HepG2 (cell line): ENCODE measurements around the gene AUTS2. TPM values are rescaled to one million over a fixed set of nuclear protein-coding genes. Genes with fewer than 3 reads are reported as not detected.
A peak's percentile ranks its signal among the peaks of the same experiment; 100 is the strongest.

ENCODE experiments used
- ATAC-seq: fragments of 200-7000 bp; cut with Tn5 transposase; 3 replicates; pipeline ENCODE4 v1.9.1; 2020; ENCODE audit warnings: mild to moderate bottlenecking, moderate library complexity
- BruUV-seq: library from RNA; stranded (reverse); fragments of 400-500 nt; replicated peaks from 2 replicates; lab custom pipeline; 2021; lab: Mats Ljungman, UMichigan
- CTCF ChIA-PET: fragments of 300-600 bp; formaldehyde crosslinking; extraction: SDS; loops from one replicate; lab custom pipeline; 2021; ENCODE audit warnings: low total read pairs, inconsistent platforms, low intra/inter-chr PET ratio; lab: Yijun Ruan, JAX
- POLR2A ChIA-PET: fragments of 350-600 bp; sonication (Branson Sonifier 250); formaldehyde crosslinking; loops from one replicate; lab custom pipeline; 2020; ENCODE audit warnings: antibody characterized with exemption, inconsistent platforms; lab: Yijun Ruan, JAX
- DNase-seq: peaks from one replicate; pipeline ENCODE4 v3.0.0-alpha.2; 2015; ENCODE audit warnings: low spot score
- FAIRE-seq: peaks from 3 replicates; lab custom pipeline; 2011; peaks lifted over from hg19 to GRCh38; lab: Jason Lieb, UNC
- H2AFZ ChIP-seq: one replicate; pipeline ENCODE4 v1.6.1; 2011; ENCODE audit warnings: low read length, inconsistent platforms
- H3K27ac ChIP-seq: fragments of 300-600 bp; 3 replicates; pipeline ENCODE4 v1.8.0; 2011; ENCODE audit warnings: mixed run types, mild to moderate bottlenecking, mixed read lengths, low read length, inconsistent platforms; ENCODE audit not compliant: insufficient read depth; ENCODE audit errors: extremely low read length
- H3K27me3 ChIP-seq, 2 experiments: fragments of 200-600 bp in 1 of 2; 2 replicates in 1 of 2; 3 replicates in 1 of 2; pipeline versions ENCODE4 v1.6.0 to v1.8.0; 2011; ENCODE audit warnings: low read length in 2 of 2, mild to moderate bottlenecking in 2 of 2, moderate library complexity in 2 of 2, inconsistent platforms in 1 of 2; ENCODE audit not compliant: insufficient read depth in 2 of 2, control insufficient read depth in 1 of 2
- H3K36me3 ChIP-seq, 2 experiments: fragments of 200-600 bp in 1 of 2; replicated peaks in 1 of 2; 2 replicates in 1 of 2; 3 replicates in 1 of 2; pipeline versions ENCODE4 v1.5.1 to v1.8.0; 2011; ENCODE audit warnings: low read length in 2 of 2, inconsistent platforms in 1 of 2; ENCODE audit not compliant: insufficient read depth in 2 of 2, control insufficient read depth in 1 of 2
- H3K4me1 ChIP-seq: 2 replicates; pipeline ENCODE4 v1.5.1; 2012; ENCODE audit warnings: low read length, inconsistent platforms; ENCODE audit not compliant: insufficient read depth
- H3K4me2 ChIP-seq: 2 replicates; pipeline ENCODE4 v1.6.0; 2011; ENCODE audit warnings: low read depth, low read length, inconsistent platforms
- H3K4me3 ChIP-seq, 3 experiments: fragments of 200-600 bp in 1 of 3; sonication (generic), shearing (Covaris generic) in 1 of 3; replicated peaks in 1 of 3; 2 replicates each; pipeline ENCODE4 v1.5.1; 2011 to 2016; ENCODE audit warnings: low read length in 3 of 3, inconsistent platforms in 2 of 3, low read depth in 2 of 3, mild to moderate bottlenecking in 2 of 3, control low read depth in 1 of 3, mixed read lengths in 1 of 3; ENCODE audit not compliant: insufficient read depth in 1 of 3
- H3K79me2 ChIP-seq: one replicate; pipeline ENCODE4 v1.6.1; 2011; ENCODE audit warnings: low read length, inconsistent platforms; ENCODE audit not compliant: insufficient read depth
- H3K9ac ChIP-seq: 2 replicates; pipeline ENCODE4 v1.6.0; 2011; ENCODE audit warnings: mild to moderate bottlenecking, low read depth, low read length, inconsistent platforms; ENCODE audit not compliant: insufficient read depth
- H3K9me3 ChIP-seq: 2 replicates; pipeline ENCODE4 v1.5.1; 2012; ENCODE audit warnings: mild to moderate bottlenecking, low read length
- H4K20me1 ChIP-seq: 2 replicates; pipeline ENCODE4 v1.6.0; 2011; ENCODE audit warnings: inconsistent platforms, mild to moderate bottlenecking, low read length, moderate library complexity; ENCODE audit not compliant: insufficient read depth
- CEBPG ChIP-seq: IDR thresholded peaks from 2 replicates; pipeline ENCODE4 v1.6.1; 2016
- DNMT3B ChIP-seq: conservative IDR thresholded peaks from 2 replicates; pipeline ENCODE4 v1.6.1; 2016; ENCODE audit warnings: missing biosample characterization, control low read depth
- FOXK1 ChIP-seq: sonication (generic); formaldehyde crosslinking; IDR thresholded peaks from 2 replicates; pipeline ENCODE4 v1.4.0; 2020; ENCODE audit warnings: low read depth, missing genetic modification reagents, borderline replicate concordance
- FOXO1 ChIP-seq: sonication (generic); formaldehyde crosslinking; IDR thresholded peaks from 2 replicates; pipeline ENCODE4 v1.4.0; 2020; ENCODE audit warnings: missing genetic modification reagents
- HNF4A ChIP-seq: sonication (generic); formaldehyde crosslinking; IDR thresholded peaks from 2 replicates; pipeline ENCODE4 v1.4.0; 2020; ENCODE audit warnings: missing genetic modification reagents
- SP1 ChIP-seq, 2 experiments: fragments of 450-650 bp in 1 of 2; sonication (generic) in 1 of 2; formaldehyde crosslinking in 1 of 2; IDR thresholded peaks; 2 replicates each; pipeline versions ENCODE4 v1.4.0 to v1.6.1; 2016 to 2020; ENCODE audit warnings: missing genetic modification reagents in 1 of 2
- ZBTB2 ChIP-seq: sonication (generic); formaldehyde crosslinking; IDR thresholded peaks from 2 replicates; pipeline ENCODE4 v1.8.0; 2022; ENCODE audit warnings: low read depth, missing genetic modification reagents
- ZNF577 ChIP-seq: sonication (generic); formaldehyde crosslinking; IDR thresholded peaks from 2 replicates; pipeline ENCODE4 v1.4.0; 2020; ENCODE audit warnings: mild to moderate bottlenecking, low read depth, missing genetic modification reagents, borderline replicate concordance
- ZNF589 ChIP-seq: sonication (generic); formaldehyde crosslinking; conservative IDR thresholded peaks from 2 replicates; pipeline ENCODE4 v1.8.0; 2022; ENCODE audit warnings: mild to moderate bottlenecking, moderate library complexity, missing genetic modification reagents
- WGBS: methylation state at CpG from one replicate; pipeline ENCODE4 v1.1.6; 2017; ENCODE audit warnings: low lambda C conversion rate; 5-methylcytosine and 5-hydroxymethylcytosine counted together
- in situ Hi-C: cut with HindIII; loops from 2 replicates; pipeline ENCODE4 v1.10.0; 2017; ENCODE audit warnings: low pct_unique_long_range_greater_than_20kb; ENCODE audit not compliant: extremely low pct_ligation_motif_present
- intact Hi-C: fragments of 100-400 bp; cut with micrococcal nuclease; formaldehyde crosslinking; loops from one replicate; pipeline ENCODE4 v1.10.0; 2022; ENCODE audit not compliant: unreplicated experiment
- polyA plus RNA-seq, 8 experiments: library from polyadenylated mRNA; depleted of rRNA in 3 of 8; stranded (reverse) in 7 of 8; unstranded in 1 of 8; fragments of >200 nt; fragmentation: Illumina TruSeq in 4 of 8; extraction: Trizol in 4 of 8; gene quantifications; 2 replicates each; pipeline versions ENCODE4 v1.2.1 to v1.2.3, GENCODE V29; 2011 to 2016; ENCODE audit warnings: low read depth in 4 of 8, missing spikeins in 1 of 8, mixed read lengths in 1 of 8; ENCODE audit not compliant: insufficient read depth in 1 of 8
- total RNA-seq, 5 experiments: library from RNA; depleted of rRNA; stranded (reverse); fragments of >200 nt; fragmentation: Illumina TruSeq; extraction: Trizol; gene quantifications; 2 replicates each; pipeline ENCODE4 v1.2.3, GENCODE V29; 2016; ENCODE audit warnings: low read depth in 1 of 5

The AUTS2 gene
- total and polyA plus RNA-seq, 2 of the 13 experiments (the other 11 are each of a cell fraction or from before 2014, with no cell fraction given), result 0.38 TPM; not detected in 1

- TF ChIP-seq FOXK1 (CRISPR knock-in tag) (no peak), ZNF589 (CRISPR knock-in tag) (no peak), ZBTB2 (no peak)
- TF ChIP-seq, all 625 proteins: peak for 0
Measured at GRCh38 chr7:70791341-70791740, 1193.1 kb downstream of the AUTS2 start (continued).

DNA sequence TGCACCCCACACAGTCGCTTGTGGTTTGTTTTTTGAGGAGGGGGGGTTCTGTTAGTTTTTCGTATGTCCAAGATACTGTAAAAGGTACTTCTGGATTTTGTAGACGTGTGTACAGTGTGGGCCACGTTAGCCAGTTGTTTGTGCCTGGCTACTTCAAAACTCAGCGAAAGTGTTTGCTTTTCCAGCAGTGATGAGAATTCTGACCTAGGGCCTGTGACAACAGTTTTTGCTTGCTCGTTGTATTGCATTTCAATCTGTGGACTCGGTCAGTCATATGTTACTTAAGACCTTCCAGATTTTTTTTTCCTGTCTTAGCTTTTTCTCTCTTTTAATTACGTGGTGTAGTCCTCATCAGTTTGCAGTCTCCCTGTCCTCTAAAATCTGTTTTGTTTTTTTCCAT, 1194.8 kb downstream of the AUTS2 start:
- Histone ChIP-seq H3K4me3 (no peak overlapping the region), H4K20me1 (no peaks in the 10 kb centered on the region), H3K79me2 (no peaks in the 10 kb centered on the region), H3K4me2 (no peak overlapping the region), H3K27ac (peak overlapping the region; percentile 38), H3K9me3 (peaks cover 3% of the 10 kb centered on the region; the same call in 1 of the 2 replicates), H3K4me1 (peaks cover 26% of the 10 kb centered on the region), H2AFZ (no peak overlapping the region), H3K27me3 (no peaks in the 10 kb centered on the region), H3K9ac (no peak overlapping the region), H3K36me3 (no peaks in the 10 kb centered on the region)
- POLR2A ChIA-PET, result no interaction called here
- CTCF ChIA-PET, result no interaction called here
- in situ Hi-C loops, result no loop called here
- BruUV-seq, result no TSS peak
- 0 out of 2 replicates have a peak, but pooled peaks have one; percentile 22 for TF ChIP-seq HNF4A (CRISPR knock-in tag)
- TF ChIP-seq DNMT3B (CRISPR knock-in tag), result no peak
- FAIRE-seq (peak; percentile 4), ATAC-seq (peak; percentile 70), DNase-seq (peak; percentile 43)
- WGBS, result 24% methylated on average over 8 of the region's 8 CpGs
- intact Hi-C loops, result no loop called here

- Histone ChIP-seq H3K27me3 (no peaks in the 10 kb centered on the region), H3K4me2 (no peak overlapping the region), H3K4me1 (peaks cover 26% of the 10 kb centered on the region), H4K20me1 (no peaks in the 10 kb centered on the region), H3K36me3 (no peaks in the 10 kb centered on the region), H3K79me2 (no peaks in the 10 kb centered on the region), H3K9ac (no peak overlapping the region), H3K27ac (no peak overlapping the region), H3K9me3 (peaks cover 9% of the 10 kb centered on the region; the same call in 1 of the 2 replicates), H3K4me3 (no peak overlapping the region), H2AFZ (no peak overlapping the region)
- DNase-seq (no peak), FAIRE-seq (no peak), ATAC-seq (no peak)
- intact Hi-C loops, result no loop called here
- WGBS, result 64% methylated on average over 9 of the region's 9 CpGs
- POLR2A ChIA-PET, result no interaction called here
- CTCF ChIA-PET, result no interaction called here
- no TSS peak for BruUV-seq
- TF ChIP-seq SP1 (IDR thresholded peaks at IDR 0.05) (no peak), SP1 (CRISPR knock-in tag; IDR thresholded peaks at IDR 0.05) (no peak), CEBPG (CRISPR knock-in tag) (no peak), HNF4A (CRISPR knock-in tag) (no peak), ZNF577 (CRISPR knock-in tag) (no peak), FOXO1 (CRISPR knock-in tag) (no peak)
- in situ Hi-C loops, result no loop called here
Measured at GRCh38 chr7:70793821-70794220, 1195.5 kb downstream of the AUTS2 start.
